Stimulated activated CD4-positive, alpha-beta T cell treated with anti-CD3 and anti-CD28 coated beads, Interleukin-1b, Interleukin-23, amount 100 ng/mL, for 1 hour (primary cell): Measurements from ENCODE around the gene PTPRCAP.

Experiments
- DNase-seq, 2 donors: peaks; one replicate each; pipeline ENCODE4 v3.0.0-alpha.2; 2020; ENCODE audit warnings: low read depth in 2 of 2

The PTPRCAP gene

DNA sequence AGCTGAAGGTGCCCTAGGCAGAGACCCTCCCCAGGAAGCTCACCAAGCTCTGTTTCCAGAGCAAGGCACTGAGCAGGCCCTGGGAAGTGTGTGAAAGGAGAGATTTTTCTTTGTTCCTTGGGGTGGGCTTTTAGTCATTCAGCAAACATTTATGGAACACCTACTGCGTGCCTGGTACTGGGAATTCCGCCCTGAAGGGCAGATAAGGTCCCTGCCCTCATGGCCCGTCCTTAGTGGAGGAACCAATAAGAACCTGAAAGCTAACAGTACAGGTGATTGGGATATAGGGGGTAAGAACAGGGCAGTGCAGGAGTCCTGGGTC lies 27.7 kb upstream of the PTPRCAP start:
- DNase-seq: no peak

DNA sequence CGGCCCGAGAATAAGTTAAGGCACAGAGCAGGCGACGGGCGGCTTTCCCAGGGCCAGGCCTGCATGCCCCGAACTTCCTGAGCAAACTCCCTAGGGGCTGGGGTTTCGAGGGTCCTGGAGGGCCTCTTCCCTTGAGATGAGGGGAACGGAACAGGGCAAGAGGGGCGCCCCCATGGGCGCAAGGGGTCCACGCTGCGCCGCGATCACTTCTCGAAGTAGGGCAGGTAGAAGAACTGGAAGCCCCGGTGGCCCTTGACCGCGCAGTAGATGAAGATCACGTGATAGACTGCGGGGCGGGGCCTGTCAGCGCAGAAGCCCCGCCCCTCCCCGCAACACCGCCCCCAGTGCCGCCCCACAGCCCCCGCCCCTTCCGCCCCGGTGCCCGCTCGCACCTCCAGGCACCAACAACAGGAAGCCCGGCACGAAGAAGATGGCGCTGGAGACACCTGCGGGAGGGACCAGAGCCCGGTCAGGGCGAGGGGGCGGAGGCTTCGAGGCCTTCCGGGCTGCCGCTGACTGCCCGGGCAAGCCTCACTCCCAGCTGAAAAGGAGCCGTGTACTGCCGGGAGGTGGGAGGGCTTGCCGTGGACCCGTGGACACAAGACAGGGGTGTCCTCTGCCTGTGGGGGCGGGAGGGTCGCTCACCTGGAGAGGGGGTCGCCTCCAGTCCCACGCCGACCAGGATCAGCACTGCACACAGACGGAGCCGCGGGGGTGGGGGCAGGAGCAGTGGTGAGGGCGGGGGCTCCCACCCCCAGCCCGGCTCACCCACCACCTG lies 27.1 kb upstream of the PTPRCAP start:
- DNase-seq: peak; percentile 82 to 91

- DNase-seq: no peak
Observed at GRCh38 chr11:67463680-67464410, 26.4 kb upstream of the PTPRCAP start.

DNA sequence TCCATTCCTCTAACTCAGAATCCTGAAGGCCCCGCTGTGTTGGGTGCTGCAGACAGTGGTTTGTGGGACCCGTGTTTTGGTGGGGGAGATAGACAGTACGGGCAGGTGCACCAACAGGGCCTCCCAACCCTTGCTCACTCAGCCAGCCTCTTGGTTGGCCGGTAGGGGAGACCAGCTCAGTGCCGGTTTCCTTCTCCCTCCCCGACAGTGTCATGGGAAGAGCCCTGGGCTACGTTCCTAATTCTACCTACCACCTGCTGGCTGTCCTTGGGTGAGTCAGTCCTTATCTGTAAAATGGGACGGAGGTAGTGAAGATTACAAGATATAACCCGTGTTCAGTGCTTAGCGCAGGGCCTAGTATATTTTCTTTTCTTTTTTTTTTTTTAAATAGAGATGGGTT lies 25.7 kb upstream of the PTPRCAP start:
- DNase-seq: no peak

- DNase-seq: no peak
Observed at GRCh38 chr11:67458266-67458665, 20.8 kb upstream of the PTPRCAP start.

- no peak for DNase-seq
Observed at GRCh38 chr11:67457453-67457852, 20.0 kb upstream of the PTPRCAP start.

DNA sequence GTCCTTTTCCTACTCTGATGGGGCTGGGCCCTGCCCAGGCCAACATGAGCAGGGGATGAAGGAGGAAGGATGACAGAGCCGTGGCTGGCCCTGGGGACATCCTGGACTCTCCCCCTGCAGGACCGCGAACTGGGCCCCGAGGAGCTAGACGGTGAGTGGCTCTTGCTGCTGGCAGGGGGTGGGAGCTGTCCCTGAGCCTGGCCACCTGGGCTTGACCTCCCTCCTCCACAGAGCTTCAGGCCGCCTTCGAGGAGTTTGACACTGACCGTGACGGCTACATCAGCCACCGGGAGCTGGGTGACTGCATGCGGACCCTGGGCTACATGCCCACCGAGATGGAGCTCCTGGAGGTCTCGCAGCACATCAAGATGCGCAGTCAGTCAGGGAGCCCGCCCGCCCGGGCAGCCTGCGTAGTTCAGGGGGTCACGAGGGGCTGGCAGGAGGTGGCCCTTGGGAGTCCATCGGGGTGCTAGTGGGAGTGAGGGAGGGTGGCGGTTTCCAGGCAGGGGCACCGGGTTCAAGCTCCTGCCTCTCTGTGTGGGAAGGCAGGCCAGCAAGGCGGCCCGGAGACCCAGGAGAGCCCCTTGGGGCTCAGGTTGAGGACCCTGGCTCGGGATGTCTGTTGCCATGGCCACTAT lies 18.7 kb upstream of the PTPRCAP start:
- DNase-seq: no peak

GRCh38 chr11:67455054-67455453 lies 17.6 kb upstream of the PTPRCAP start, which contains the start of gene CABP4:
Gene CABP4, plus strand, starts transcription at chr11:67455354. Its CDS starts 70 bp downstream, at chr11:67455424.
- DNase-seq: no peak

- no peak for DNase-seq
Observed at GRCh38 chr11:67453816-67454732, 16.6 kb upstream of the PTPRCAP start.

DNA sequence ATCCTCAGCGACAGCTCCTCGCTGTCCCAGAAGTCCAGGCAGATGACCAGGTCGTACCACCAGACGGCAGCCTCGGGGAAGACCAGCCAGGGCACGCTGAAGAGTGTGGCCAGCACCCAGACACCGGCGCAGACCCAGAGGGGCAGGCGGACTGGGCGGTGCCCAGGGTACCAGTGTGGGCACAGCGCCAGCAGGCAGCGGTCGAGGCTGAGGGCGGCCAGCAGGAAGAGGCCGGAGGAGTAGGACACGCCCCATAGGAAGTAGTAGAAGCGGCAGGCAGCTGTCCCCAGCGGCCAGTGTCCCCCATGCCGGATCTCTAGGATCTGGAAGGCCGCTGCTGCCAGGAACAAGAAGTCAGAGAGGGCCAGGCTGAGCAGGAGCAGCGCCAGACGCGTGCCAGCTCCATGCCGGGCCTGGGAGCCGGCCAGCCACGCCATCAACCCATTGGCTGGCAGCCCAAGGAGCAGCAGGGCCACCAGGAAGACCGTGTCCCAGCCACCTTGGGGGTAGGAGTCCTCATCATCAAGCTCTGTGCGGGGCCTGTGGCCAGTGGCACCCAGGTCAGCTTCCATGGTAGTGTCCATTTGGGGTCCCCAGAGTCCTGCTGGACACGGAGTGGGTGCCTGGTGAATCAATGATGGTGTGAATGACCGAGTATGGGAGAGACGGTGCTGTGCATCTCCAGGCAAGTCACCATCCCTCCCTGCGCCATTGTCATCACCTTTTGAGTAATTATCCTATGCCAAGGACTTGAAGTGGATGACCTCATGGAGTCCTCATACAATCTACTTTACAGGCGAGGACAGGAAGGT lies 14.9 kb upstream of the PTPRCAP start, which contains the start of gene GPR152:
GPR152 (minus strand) TSS at position 589 of the 812 bp plus-strand sequence; CDS start at position 584, 5 bp downstream.
- no peak for DNase-seq

GRCh38 chr11:67451658-67451976 lies 14.1 kb upstream of the PTPRCAP start:
- DNase-seq: no peak

- no peak for DNase-seq
Observed at GRCh38 chr11:67450796-67451657, 13.5 kb upstream of the PTPRCAP start.

- DNase-seq: no peak
Observed at GRCh38 chr11:67449116-67449844, 11.8 kb upstream of the PTPRCAP start.

DNA sequence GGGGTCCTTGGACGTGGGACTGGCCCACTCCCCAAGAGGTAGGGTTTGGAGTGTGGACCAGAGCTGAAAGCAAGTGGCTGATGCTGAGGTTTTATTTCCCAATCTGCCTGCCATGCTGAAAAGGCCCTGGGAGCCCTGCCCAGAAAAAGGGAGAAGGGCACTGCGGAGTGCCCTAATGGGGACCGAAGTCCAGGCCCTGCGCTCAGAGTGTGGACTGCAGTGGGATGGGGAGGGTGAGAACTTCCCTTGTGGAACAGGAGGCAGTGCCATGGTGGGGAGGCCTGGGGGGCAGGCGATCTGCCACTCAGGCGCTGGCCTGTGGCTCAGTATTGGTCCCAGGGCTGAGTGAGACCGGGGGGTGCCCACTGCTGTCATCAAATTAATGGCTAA lies 10.7 kb upstream of the PTPRCAP start:
- no peak for DNase-seq

GRCh38 chr11:67445515-67445914 lies 8.0 kb upstream of the PTPRCAP start:
- no peak for DNase-seq

DNA sequence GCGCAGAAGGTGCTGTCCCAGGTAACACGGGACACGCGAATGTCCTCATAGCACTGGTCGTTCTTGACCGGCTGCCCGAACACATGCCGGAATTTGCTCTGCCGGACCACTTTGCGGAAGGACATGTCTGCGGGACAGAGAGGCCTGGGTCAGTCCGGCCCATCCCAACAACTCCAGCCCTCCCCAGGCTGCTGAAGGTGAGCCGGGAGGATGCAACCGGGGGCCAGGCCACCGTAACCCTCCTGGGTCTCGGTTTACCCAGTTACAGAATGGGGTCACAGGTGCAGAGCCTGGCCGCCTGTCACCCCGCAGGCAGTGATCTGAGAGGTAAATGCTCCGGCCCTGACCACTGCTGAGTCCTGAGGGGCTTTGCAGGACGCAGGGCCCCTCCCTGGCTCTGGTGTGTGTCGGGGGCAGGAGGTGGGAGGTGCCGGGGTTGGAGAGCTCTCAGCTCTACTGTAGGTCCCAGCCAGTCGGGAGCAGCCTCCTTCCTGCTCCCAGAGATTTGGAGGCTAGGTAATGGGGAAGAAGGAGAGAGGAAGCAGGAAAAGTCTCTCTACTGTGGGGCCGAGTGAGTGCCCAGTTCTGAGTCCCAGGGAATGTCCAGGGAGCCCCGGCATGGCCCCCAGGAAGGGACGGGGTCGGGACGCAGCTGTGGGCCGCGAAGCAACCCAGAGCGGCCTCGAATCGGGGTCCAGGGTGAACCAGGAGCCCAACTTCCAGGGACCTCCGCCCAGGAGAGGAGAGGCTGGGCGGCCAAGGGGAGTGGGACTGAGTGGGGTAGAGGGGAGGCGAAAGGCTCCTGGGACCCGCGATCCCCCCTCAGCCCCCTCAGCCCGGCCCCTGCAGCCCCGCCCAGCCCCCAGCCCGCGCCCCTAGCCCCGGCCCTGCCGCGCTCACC lies 5.3 kb upstream of the PTPRCAP start:
- DNase-seq: no peak

- no peak for DNase-seq
Observed at GRCh38 chr11:67441731-67442351, 4.4 kb upstream of the PTPRCAP start.

GRCh38 chr11:67441098-67441563 lies 3.6 kb upstream of the PTPRCAP start:
- DNase-seq: no peak
